Mesendoderm (in vitro differentiated cells): Measurements from ENCODE around the gene AS3MT.
A peak's percentile ranks its signal among the peaks of the same experiment; 100 is the strongest.

ENCODE experiments used
- DNase-seq: peaks from one replicate; pipeline ENCODE4 v3.0.0; 2013
- H2AK5ac ChIP-seq: 2 replicates; pipeline ENCODE4 v1.6.1; 2013; ENCODE audit warnings: low read length, inconsistent platforms
- H2BK120ac ChIP-seq: 2 replicates; pipeline ENCODE4 v1.6.1; 2013; ENCODE audit warnings: low read depth, mild to moderate bottlenecking, low read length, moderate library complexity, mixed read lengths
- H2BK15ac ChIP-seq: replicated peaks from 2 replicates; pipeline ENCODE4 v1.6.1; 2013; ENCODE audit warnings: low read depth, mild to moderate bottlenecking, moderate library complexity
- H2BK5ac ChIP-seq: 2 replicates; pipeline ENCODE4 v1.6.1; 2013; ENCODE audit warnings: low read length, inconsistent platforms
- H3K18ac ChIP-seq: 2 replicates; pipeline ENCODE4 v1.6.1; 2013; ENCODE audit warnings: mild to moderate bottlenecking, low read length, mixed read lengths
- H3K23ac ChIP-seq: one replicate; pipeline ENCODE4 v1.6.1; 2013; ENCODE audit warnings: low read length
- H3K27ac ChIP-seq: 2 replicates; pipeline ENCODE4 v1.5.1; 2013; ENCODE audit warnings: low read depth, mild to moderate bottlenecking, inconsistent platforms, low read length, moderate library complexity
- H3K27me3 ChIP-seq: 2 replicates; pipeline ENCODE4 v1.6.1; 2013; ENCODE audit warnings: low read length, control low read depth, mild to moderate bottlenecking, inconsistent platforms; ENCODE audit not compliant: insufficient read depth, poor library complexity
- H3K36me3 ChIP-seq: 2 replicates; pipeline ENCODE4 v1.6.1; 2013; ENCODE audit warnings: low read length, inconsistent platforms; ENCODE audit not compliant: control insufficient read depth, insufficient read depth
- H3K4ac ChIP-seq: one replicate; pipeline ENCODE4 v1.6.1; 2013; ENCODE audit warnings: low read depth, mild to moderate bottlenecking, low read length, moderate library complexity
- H3K4me1 ChIP-seq: 2 replicates; pipeline ENCODE4 v1.6.1; 2013; ENCODE audit warnings: low read depth, low read length, inconsistent platforms; ENCODE audit not compliant: control insufficient read depth
- H3K4me2 ChIP-seq: 2 replicates; pipeline ENCODE4 v1.6.1; 2013; ENCODE audit warnings: low read length
- H3K4me3 ChIP-seq: 2 replicates; pipeline ENCODE4 v1.5.1; 2013; ENCODE audit warnings: mild to moderate bottlenecking, low read length
- H3K56ac ChIP-seq: one replicate; pipeline ENCODE4 v1.6.1; 2013; ENCODE audit warnings: low read length
- H3K79me1 ChIP-seq: 2 replicates; pipeline ENCODE4 v1.6.1; 2013; ENCODE audit warnings: low read length, inconsistent platforms
- H3K79me2 ChIP-seq: 2 replicates; pipeline ENCODE4 v1.6.1; 2013; ENCODE audit warnings: mild to moderate bottlenecking, low read length; ENCODE audit not compliant: control insufficient read depth, insufficient read depth
- H3K9ac ChIP-seq: 2 replicates; pipeline ENCODE4 v1.6.1; 2013; ENCODE audit warnings: low read length, inconsistent platforms
- H4K5ac ChIP-seq: one replicate; pipeline ENCODE4 v1.6.1; 2013; ENCODE audit warnings: low read length
- H4K8ac ChIP-seq: one replicate; pipeline ENCODE4 v1.6.1; 2013; ENCODE audit warnings: low read depth, mild to moderate bottlenecking, control low read depth, low read length, moderate library complexity
- WGBS: extraction: QIAGEN DNeasy Blood & Tissue Kit; methylation state at CpG from one replicate; pipeline ENCODE4 v1.1.7; 2013; ENCODE audit warnings: low lambda C conversion rate, missing lambda C conversion rate; ENCODE audit not compliant: insufficient coverage; ENCODE audit errors: extremely low coverage; 5-methylcytosine and 5-hydroxymethylcytosine counted together

The AS3MT gene

DNA sequence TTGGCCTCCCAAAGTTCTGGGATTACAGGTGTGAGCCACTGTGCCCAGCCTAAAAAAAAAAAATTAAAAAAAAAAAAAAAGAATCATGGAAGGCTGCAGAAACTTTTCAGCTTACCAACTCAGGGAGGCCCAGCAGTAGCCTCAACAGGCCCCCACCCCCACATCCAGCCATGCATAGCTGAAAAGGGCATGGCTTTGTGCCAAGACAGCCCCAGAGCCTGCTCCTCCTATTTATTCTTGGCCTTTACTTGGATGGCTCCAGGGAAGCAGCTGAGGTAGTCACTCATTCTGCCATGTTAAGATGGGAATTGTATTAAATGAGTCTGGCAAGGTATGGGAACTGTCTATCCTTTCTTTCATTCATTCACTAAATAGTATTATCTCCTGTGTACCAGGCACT lies 35.1 kb downstream of the AS3MT start:
- Histone ChIP-seq H3K4ac (no peak overlapping the region), H4K8ac (no peak overlapping the region), H3K4me1 (no peaks in the 10 kb centered on the region), H2BK5ac (no peak overlapping the region), H3K23ac (no peak overlapping the region), H3K79me1 (no peaks in the 10 kb centered on the region), H2BK15ac (no peak overlapping the region), H3K27ac (no peak overlapping the region), H3K36me3 (peaks cover 1% of the 10 kb centered on the region), H3K4me3 (no peak overlapping the region), H2AK5ac (no peak overlapping the region), H3K9ac (no peak overlapping the region), H4K5ac (no peak overlapping the region), H3K4me2 (no peak overlapping the region), H2BK120ac (no peak overlapping the region), H3K18ac (no peak overlapping the region), H3K56ac (no peak overlapping the region), H3K27me3 (no peaks in the 10 kb centered on the region), H3K79me2 (no peaks in the 10 kb centered on the region)
- DNase-seq = no peak

DNA sequence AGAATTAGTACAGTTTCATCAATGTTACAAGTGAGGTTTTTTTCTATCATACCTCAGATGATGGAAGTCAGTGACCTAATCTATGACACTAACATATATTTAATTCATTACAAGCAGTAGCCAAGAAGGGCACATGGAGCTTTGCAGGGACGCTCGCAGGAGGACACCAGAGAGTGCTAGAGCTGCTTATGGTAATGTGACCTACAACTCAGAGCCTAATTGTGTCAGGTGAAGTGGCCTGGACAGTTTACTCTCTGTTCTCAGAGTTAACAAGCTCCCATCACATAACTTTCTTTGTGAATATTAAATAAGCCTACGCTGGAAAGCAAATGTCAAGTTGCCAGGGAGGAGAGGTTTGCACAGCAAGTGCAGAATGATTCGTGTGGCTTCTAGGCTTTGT lies 37.2 kb downstream of the AS3MT start:
- H3K36me3 ChIP-seq = peaks cover 1% of the 10 kb centered on the region
- no peak overlapping the region for H3K27ac ChIP-seq
- no peak overlapping the region for H4K5ac ChIP-seq
- no peak overlapping the region for H3K4me2 ChIP-seq
- H2BK120ac ChIP-seq = no peak overlapping the region
- no peaks in the 10 kb centered on the region for H3K27me3 ChIP-seq
- H3K9ac ChIP-seq = no peak overlapping the region
- no peak overlapping the region for H4K8ac ChIP-seq
- H3K56ac ChIP-seq = no peak overlapping the region
- H2AK5ac ChIP-seq = no peak overlapping the region
- DNase-seq = no peak
- H3K79me1 ChIP-seq = no peaks in the 10 kb centered on the region
- H2BK5ac ChIP-seq = no peak overlapping the region
- no peaks in the 10 kb centered on the region for H3K4me1 ChIP-seq
- H2BK15ac ChIP-seq = no peak overlapping the region
- no peak overlapping the region for H3K4ac ChIP-seq
- no peak overlapping the region for H3K4me3 ChIP-seq
- no CpG with 5 or more reads among the region's 4 CpGs for WGBS
- H3K18ac ChIP-seq = no peak overlapping the region
- no peaks in the 10 kb centered on the region for H3K79me2 ChIP-seq
- H3K23ac ChIP-seq = no peak overlapping the region

DNA sequence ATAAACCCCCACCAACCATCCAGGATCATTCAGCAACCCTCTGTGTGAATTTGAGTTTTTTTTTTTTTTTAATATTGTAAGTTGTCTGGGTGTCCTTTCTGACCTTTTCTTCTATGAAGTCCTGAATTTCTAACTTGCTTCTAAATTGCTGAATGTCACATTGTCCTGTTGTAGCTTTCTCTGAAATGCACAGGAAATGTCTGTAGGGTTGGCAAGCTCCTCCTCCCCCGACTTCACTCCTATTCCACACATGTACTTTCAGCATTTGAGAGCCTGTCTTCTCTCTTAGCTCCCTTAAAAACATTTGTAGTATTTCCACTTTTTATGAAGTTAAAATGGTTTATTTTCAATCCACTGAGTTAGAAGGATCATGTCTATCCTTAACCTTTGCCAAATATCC lies 45.5 kb downstream of the AS3MT start:
- Histone ChIP-seq H3K18ac (no peak overlapping the region), H4K8ac (no peak overlapping the region), H3K79me2 (no peaks in the 10 kb centered on the region), H2BK5ac (no peak overlapping the region), H3K23ac (no peak overlapping the region), H3K56ac (no peak overlapping the region), H3K4ac (no peak overlapping the region), H3K4me2 (no peak overlapping the region), H4K5ac (no peak overlapping the region), H3K4me3 (no peak overlapping the region), H3K4me1 (peaks cover 4% of the 10 kb centered on the region), H3K9ac (no peak overlapping the region), H3K27me3 (no peaks in the 10 kb centered on the region), H3K27ac (no peak overlapping the region), H3K36me3 (no peaks in the 10 kb centered on the region), H2AK5ac (no peak overlapping the region), H2BK120ac (no peak overlapping the region), H2BK15ac (no peak overlapping the region), H3K79me1 (no peaks in the 10 kb centered on the region)
- WGBS = no CpG with 5 or more reads among the region's 1 CpG
- no peak for DNase-seq

DNA sequence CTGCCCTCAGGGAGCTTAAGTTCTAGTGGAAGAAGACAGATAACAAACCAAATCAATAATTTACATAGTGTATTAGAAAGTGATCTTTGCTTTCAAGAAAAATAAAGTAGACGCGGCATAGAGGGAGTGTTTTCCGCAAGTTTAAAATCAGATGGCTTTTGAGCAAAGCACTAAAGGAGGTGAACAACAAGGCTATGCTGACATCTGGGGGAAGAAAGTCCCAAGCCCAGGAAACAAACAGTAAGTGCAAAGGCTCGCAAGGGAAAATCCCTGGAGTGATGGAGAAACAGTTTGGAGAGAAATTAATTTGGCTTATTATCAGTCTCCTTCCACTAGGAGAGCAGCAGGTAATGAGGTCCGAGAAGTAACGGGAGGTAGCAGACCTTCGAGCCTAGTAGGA lies 46.9 kb downstream of the AS3MT start:
- H3K9ac ChIP-seq = no peak overlapping the region
- H4K5ac ChIP-seq = peak overlapping the region; percentile 21
- no peak overlapping the region for H4K8ac ChIP-seq
- H3K4me2 ChIP-seq = no peak overlapping the region
- no peak overlapping the region for H2BK120ac ChIP-seq
- no peak overlapping the region for H2BK15ac ChIP-seq
- DNase-seq = no peak
- H3K79me2 ChIP-seq = no peaks in the 10 kb centered on the region
- no peak overlapping the region for H3K4ac ChIP-seq
- no peak overlapping the region for H3K18ac ChIP-seq
- no peaks in the 10 kb centered on the region for H3K79me1 ChIP-seq
- H2BK5ac ChIP-seq = no peak overlapping the region
- H3K27me3 ChIP-seq = no peaks in the 10 kb centered on the region
- no peak overlapping the region for H3K27ac ChIP-seq
- no CpG with 5 or more reads among the region's 7 CpGs for WGBS
- peak overlapping the region; percentile 67 for H3K56ac ChIP-seq
- no peaks in the 10 kb centered on the region for H3K36me3 ChIP-seq
- H3K23ac ChIP-seq = no peak overlapping the region
- H3K4me1 ChIP-seq = peaks cover 6% of the 10 kb centered on the region
- H3K4me3 ChIP-seq = no peak overlapping the region
- no peak overlapping the region for H2AK5ac ChIP-seq

DNA sequence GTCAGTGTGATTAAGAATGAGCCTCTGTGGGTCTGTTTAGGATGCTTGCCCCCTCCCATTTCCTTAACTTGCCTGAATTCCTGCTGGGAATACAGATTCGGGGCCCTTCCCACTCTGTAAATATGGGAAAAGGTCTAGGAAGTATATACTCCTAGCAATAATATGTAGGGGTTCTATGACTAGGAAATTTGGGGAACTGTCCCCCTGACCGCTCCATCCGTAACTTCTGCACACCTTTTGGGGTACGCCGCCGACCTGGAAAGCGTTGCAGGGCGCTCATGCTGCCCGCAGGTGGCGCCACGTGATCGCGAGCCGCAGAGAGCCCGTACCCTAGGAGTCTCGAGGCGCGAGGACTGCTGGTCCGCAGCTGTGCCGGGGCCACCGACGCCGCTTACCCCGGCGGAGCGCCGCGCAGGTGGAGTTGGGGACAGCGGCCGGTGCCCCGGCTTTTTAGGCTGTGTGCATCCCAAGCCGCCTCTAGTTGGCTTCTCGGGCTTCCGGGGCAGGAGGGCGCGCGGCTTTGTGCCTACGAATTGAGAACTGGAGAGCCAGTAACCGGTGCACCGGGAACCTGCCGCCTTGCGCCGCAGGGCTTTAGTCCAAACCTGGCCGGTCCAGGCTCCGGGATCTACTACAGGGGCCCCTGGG lies 48.2 kb downstream of the AS3MT start:
- Histone ChIP-seq H3K4ac (no peak overlapping the region), H3K27me3 (no peaks in the 10 kb centered on the region), H3K56ac (peak overlapping the region; percentile 35), H2BK15ac (no peak overlapping the region), H3K36me3 (no peaks in the 10 kb centered on the region), H3K4me2 (peak overlapping the region; percentile 86), H3K79me1 (no peaks in the 10 kb centered on the region), H3K79me2 (no peaks in the 10 kb centered on the region), H4K5ac (no peak overlapping the region), H2AK5ac (no peak overlapping the region), H2BK120ac (no peak overlapping the region), H3K9ac (peak overlapping the region; percentile 54), H2BK5ac (no peak overlapping the region), H3K18ac (no peak overlapping the region), H3K4me3 (peak overlapping the region; percentile 44), H3K23ac (no peak overlapping the region), H4K8ac (no peak overlapping the region), H3K4me1 (peaks cover 6% of the 10 kb centered on the region), H3K27ac (no peak overlapping the region)
- no CpG with 5 or more reads among the region's 45 CpGs for WGBS
- DNase-seq = peak; percentile 81
